SU-DHL-6 (cell line): ENCODE results near the gene DLG1.

Experiments used
- H2AFZ ChIP-seq: fragments of 200-600 bp; sonication (generic); 2 replicates; pipeline ENCODE4 v1.6.1; 2014; ENCODE audit warnings: low read depth, mild to moderate bottlenecking, moderate library complexity, mixed read lengths, antibody characterized with exemption, low read length; ENCODE audit not compliant: severe bottlenecking
- H3F3A ChIP-seq: fragments of 200-600 bp; shearing (Covaris generic); 2 replicates; pipeline ENCODE4 v1.6.0; 2016; ENCODE audit warnings: antibody characterized with exemption, mild to moderate bottlenecking; ENCODE audit not compliant: insufficient read depth
- H3K27ac ChIP-seq: fragments of 200-600 bp; sonication (generic); 2 replicates; pipeline ENCODE4 v1.5.1; 2016; ENCODE audit warnings: low read depth, mild to moderate bottlenecking, low read length, moderate library complexity, mixed read lengths
- H3K27me3 ChIP-seq: fragments of 200-600 bp; sonication (generic), shearing (Covaris generic); 2 replicates; pipeline ENCODE4 v1.6.0; 2014; ENCODE audit warnings: mild to moderate bottlenecking, low read length
- H3K36me3 ChIP-seq: fragments of 200-600 bp; sonication (generic); 2 replicates; pipeline ENCODE4 v1.6.1; 2014; ENCODE audit warnings: mild to moderate bottlenecking, low read length, mixed read lengths
- H3K4me2 ChIP-seq: fragments of 300-600, 200-600 bp; shearing (Covaris generic), sonication (generic); 2 replicates; pipeline ENCODE4 v1.6.0; 2014; ENCODE audit warnings: low read length, low read depth, mild to moderate bottlenecking; ENCODE audit not compliant: poor library complexity, severe bottlenecking
- H3K4me3 ChIP-seq: fragments of 200-600 bp; sonication (generic); 2 replicates; pipeline ENCODE4 v1.5.1; 2014; ENCODE audit warnings: antibody characterized with exemption, low read length, mild to moderate bottlenecking, mixed read lengths; ENCODE audit not compliant: insufficient read depth, poor library complexity, severe bottlenecking
- H3K79me2 ChIP-seq: fragments of 200-600 bp; sonication (generic); 2 replicates; pipeline ENCODE4 v1.6.1; 2014; ENCODE audit warnings: mild to moderate bottlenecking, low read length, moderate library complexity; ENCODE audit not compliant: insufficient read depth
- H3K9ac ChIP-seq: fragments of 200-600 bp; sonication (generic); 2 replicates; pipeline ENCODE4 v1.7.0; 2014; ENCODE audit warnings: mild to moderate bottlenecking, low read length
- H3K9me2 ChIP-seq: fragments of 200-600 bp; sonication (generic); replicated peaks from 2 replicates; pipeline ENCODE4 v1.6.1; 2014; ENCODE audit warnings: low read length; ENCODE audit not compliant: insufficient read depth
- H3K9me3 ChIP-seq: fragments of 200-600 bp; sonication (generic); 2 replicates; pipeline ENCODE4 v1.6.1; 2014; ENCODE audit warnings: low read length, mixed read lengths; ENCODE audit not compliant: insufficient read depth
- H4K20me1 ChIP-seq: fragments of 200-600 bp; sonication (generic); 2 replicates; pipeline ENCODE4 v1.6.1; 2014; ENCODE audit warnings: low read depth, mild to moderate bottlenecking, antibody characterized with exemption, low read length, moderate library complexity, mixed read lengths
- CTCF ChIP-seq: fragments of 200-600 bp; sonication (generic); IDR thresholded peaks from one replicate; pipeline ENCODE4 v1.5.1; 2017; ENCODE audit warnings: antibody characterized with exemption, mild to moderate bottlenecking, low read length, moderate library complexity; ENCODE audit not compliant: insufficient read depth, poor library complexity, severe bottlenecking
- EZH2phosphoT487 ChIP-seq: fragments of 200-600 bp; sonication (generic), shearing (Covaris generic); conservative IDR thresholded peaks from 2 replicates; pipeline ENCODE4 v1.6.1; 2018; ENCODE audit warnings: mild to moderate bottlenecking, antibody characterized with exemption, low read length, moderate library complexity, mixed read lengths

The DLG1 gene

GRCh38 chr3:197144188-197144587, 154.2 kb downstream of the DLG1 start:
- Histone ChIP-seq H3K9me2 (no peaks in the 10 kb centered on the region), H3K27me3 (no peaks in the 10 kb centered on the region), H3F3A (peaks cover 12% of the 10 kb centered on the region; the same call in 1 of the 2 replicates), H3K4me3 (no peak overlapping the region), H3K9me3 (no peaks in the 10 kb centered on the region), H4K20me1 (no peaks in the 10 kb centered on the region), H3K4me2 (no peak overlapping the region), H3K36me3 (peaks cover 59% of the 10 kb centered on the region), H3K9ac (no peak overlapping the region), H3K27ac (no peak overlapping the region), H2AFZ (no peak overlapping the region), H3K79me2 (peaks cover 62% of the 10 kb centered on the region)
- TF ChIP-seq EZH2phosphoT487 (no peak), CTCF (no peak)

- Histone ChIP-seq H3K4me2 (no peak overlapping the region), H3K36me3 (peaks cover 72% of the 10 kb centered on the region)
These were observed 158.8 kb downstream of the DLG1 start for GRCh38 chr3:197139586-197139985.

GRCh38 chr3:197137751-197138150, 160.7 kb downstream of the DLG1 start:
- H3K36me3 ChIP-seq, result peaks cover 75% of the 10 kb centered on the region

More at GRCh38 chr3:197139586-197139985, 158.8 kb downstream of the DLG1 start:
- H4K20me1 ChIP-seq, result no peaks in the 10 kb centered on the region
- H3K9me2 ChIP-seq, result no peaks in the 10 kb centered on the region
- peaks cover 6% of the 10 kb centered on the region; the same call in 1 of the 2 replicates for H3F3A ChIP-seq
- no peaks in the 10 kb centered on the region for H3K9me3 ChIP-seq
- H3K79me2 ChIP-seq, result peaks cover 20% of the 10 kb centered on the region
- no peak overlapping the region for H2AFZ ChIP-seq
- H3K9ac ChIP-seq, result no peak overlapping the region
- no peak overlapping the region for H3K4me3 ChIP-seq
- no peaks in the 10 kb centered on the region for H3K27me3 ChIP-seq
- TF ChIP-seq CTCF, result no peak
- no peak for TF ChIP-seq EZH2phosphoT487
- peak overlapping the region; percentile 8; the same call in 1 of the 2 replicates for H3K27ac ChIP-seq

More at GRCh38 chr3:197137751-197138150, 160.7 kb downstream of the DLG1 start:
- peaks cover 6% of the 10 kb centered on the region; the same call in 1 of the 2 replicates for H3F3A ChIP-seq
- H3K4me3 ChIP-seq, result no peak overlapping the region
- H3K4me2 ChIP-seq, result no peak overlapping the region
- H3K79me2 ChIP-seq, result peaks cover 11% of the 10 kb centered on the region; the same call in 1 of the 2 replicates
- no peaks in the 10 kb centered on the region for H4K20me1 ChIP-seq
- no peaks in the 10 kb centered on the region for H3K9me3 ChIP-seq
- no peaks in the 10 kb centered on the region for H3K27me3 ChIP-seq
- H3K27ac ChIP-seq, result no peak overlapping the region
- no peak overlapping the region for H3K9ac ChIP-seq
- H2AFZ ChIP-seq, result no peak overlapping the region
- no peaks in the 10 kb centered on the region for H3K9me2 ChIP-seq
- TF ChIP-seq EZH2phosphoT487, result no peak
- TF ChIP-seq CTCF, result no peak
